ENCODE measurements around the gene CPTP.
"Not testable (repeated sequence)": the region's sequence is repeated elsewhere in the genome, so short reads cannot be mapped to it uniquely, and the experiment has no call there.

The CPTP gene

DNA sequence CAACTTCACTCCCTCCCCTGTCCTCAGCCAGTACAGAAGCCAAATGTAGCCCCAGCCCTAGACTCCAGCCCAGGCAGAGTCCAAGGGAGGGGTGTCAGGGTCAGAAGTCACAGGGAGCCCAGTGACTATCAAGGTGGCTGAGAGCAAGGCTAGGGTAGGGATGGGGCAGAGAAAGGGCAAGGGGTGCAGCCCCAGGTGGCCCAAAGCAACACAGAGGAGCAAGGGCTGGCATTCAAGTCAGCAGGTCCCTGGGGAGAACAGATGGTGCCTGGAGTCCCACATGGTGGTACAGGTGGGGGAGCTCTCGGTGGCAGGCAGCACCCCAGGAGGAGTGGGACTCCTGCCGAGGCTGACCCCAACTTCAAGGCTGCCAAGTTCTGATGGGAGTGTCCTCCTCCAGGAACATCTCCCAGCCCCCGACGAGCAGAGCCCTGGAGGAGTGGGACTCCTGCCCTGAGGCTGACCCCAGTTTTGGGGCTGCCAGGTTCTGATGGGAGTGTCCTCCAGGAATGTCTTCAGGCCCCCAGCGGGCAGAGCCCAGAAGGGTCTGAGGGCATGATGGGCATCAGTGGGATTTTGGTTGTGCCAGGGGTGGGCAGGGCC, 28.3 kb downstream of the CPTP start:
- no peak for DNase-seq

DNA sequence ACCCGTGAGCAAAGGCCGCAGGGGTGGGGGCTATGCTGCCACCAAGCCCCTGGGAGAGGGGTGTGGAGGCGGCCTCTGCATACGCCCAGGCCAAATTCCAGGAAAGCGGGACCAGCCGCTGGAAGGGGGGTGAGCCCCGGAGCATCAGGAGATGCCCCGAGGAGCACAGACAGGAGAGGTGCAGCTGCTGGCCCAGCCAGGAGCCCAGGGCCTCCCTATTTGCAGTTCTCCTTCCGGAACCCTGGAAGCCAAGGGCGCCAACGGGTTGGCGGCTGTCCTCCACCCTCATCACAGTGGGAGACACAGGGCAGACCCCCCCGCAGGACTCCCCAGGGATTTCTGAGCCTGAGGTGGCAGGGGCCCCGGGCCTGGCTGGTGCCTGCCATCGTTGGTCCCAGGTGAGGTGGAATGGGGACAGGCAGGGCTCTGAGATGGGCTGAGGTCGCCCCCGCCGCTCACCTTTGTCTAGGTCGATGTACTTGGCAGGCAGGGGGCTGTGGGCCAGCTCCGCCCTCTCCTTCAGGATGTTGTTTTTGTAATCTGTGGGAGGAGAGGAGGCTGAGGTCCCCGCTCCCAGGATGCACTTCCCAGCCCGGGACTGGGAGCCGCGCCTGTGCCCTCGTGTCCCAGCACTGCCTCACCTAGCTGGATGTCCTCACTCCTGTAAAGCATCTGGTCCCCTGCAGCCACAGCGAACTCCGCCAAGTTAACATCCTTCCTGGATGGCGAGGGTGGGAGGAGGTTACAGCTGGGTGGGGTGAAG, 29.0 kb downstream of the CPTP start:
- no peak for DNase-seq

GRCh38 chr1:1354271-1355247, 30.0 kb downstream of the CPTP start:
- DNase-seq, result no peak

- DNase-seq, result no peak
These were observed 30.8 kb downstream of the CPTP start for GRCh38 chr1:1355416-1355815.

GRCh38 chr1:1356166-1356795, 31.7 kb downstream of the CPTP start:
- DNase-seq, result no peak

GRCh38 chr1:1356796-1357401, 32.3 kb downstream of the CPTP start:
- DNase-seq, result no peak

- DNase-seq, result no peak
These were observed 33.4 kb downstream of the CPTP start for GRCh38 chr1:1357871-1358432.

- no peak for DNase-seq
These were observed 34.0 kb downstream of the CPTP start, which contains the start of gene MXRA8 for GRCh38 chr1:1358433-1359271. Gene MXRA8 (minus strand): TSS chr1:1358555. CDS start chr1:1358504, 51 bp downstream.

GRCh38 chr1:1359308-1359663, 34.7 kb downstream of the CPTP start:
- DNase-seq, result no peak

- no peak for DNase-seq
These were observed 35.3 kb downstream of the CPTP start for GRCh38 chr1:1359664-1360468.

DNA sequence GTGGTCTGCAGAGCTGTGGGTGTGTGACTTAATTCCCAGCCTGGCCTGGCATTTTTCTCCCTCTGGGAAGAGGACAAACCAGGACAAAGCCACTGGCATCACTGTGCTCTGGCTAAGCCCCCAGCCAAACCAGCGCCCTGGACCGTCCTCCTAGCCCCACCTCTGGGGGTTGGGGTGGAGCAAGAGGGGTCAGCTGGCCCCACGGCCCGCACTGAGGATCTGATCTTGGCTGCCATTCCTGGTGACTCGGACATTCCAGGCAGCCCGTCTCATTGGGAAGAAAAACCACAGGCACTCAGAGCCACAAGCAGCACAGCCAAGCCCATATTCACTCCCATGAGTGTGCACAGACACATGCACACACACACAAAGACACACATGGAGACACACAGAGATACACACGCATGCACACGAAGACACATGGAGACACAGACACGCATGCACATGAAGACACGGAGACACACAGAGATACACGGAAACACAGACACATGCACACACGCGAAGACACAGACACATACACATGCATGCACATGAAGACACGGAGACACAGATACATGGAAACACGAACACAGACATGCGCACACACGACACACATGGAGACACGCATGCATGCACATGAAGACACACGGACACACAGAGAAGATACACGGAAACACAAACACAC, 36.0 kb downstream of the CPTP start:
- no peak for DNase-seq

DNA sequence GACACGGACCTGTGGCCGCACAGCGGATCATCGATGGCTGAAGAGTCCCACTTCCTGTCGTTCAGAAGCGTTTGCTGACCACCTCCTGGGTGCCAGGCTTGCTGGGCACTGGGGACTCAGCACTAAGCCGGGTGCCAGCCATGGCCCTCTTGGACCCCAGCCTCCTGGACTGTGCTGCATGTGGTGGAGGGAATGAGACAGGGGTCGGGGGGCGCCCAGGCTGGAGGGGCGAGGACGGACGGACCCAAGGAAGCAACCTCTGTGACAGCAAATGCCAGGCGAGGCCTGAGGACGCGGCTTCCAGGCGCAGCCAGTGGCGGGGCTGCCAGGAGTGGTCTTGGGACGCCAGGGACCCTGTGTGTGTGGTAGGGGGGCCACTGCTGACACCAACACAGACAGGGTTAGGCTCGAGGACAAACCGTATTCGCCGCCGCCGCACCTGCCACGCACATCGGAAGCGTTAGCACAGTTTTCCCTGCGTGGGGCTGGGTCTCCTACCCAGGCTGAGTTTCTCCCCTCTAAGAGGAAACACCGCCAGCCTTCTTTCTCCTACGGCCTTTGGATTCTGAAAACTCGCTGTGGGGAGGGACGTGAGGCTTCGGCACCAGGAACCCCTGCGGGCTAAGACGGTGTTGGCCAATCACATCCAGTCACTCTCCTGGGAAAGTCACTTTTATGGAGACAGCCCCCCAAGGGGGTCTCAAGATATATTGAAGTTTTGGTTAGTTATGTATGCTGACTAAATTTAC, 36.8 kb downstream of the CPTP start:
- no peak for DNase-seq

DNA sequence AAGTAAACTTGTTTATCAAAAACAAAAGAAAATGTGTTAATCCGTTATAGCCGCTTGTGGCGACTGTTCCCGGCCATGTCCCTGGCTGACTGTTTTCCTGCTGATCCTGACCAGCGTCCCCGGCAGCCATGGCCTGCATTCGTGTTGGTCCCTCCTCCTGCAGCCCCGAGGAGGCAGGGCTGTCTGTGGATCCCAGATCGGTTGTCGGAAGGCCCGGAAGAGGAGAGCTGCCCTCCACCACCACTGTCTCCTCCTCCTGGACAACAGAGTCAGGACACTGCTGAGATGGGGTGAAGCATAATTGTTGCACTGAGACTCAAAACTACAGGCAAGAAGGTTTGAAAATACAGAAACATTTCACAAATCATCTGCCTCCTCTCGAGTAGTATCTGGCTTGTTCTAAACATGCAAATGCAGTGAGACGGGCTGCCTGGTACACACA, 37.4 kb downstream of the CPTP start:
- DNase-seq, result no peak

- no peak for DNase-seq
These were observed 39.7 kb downstream of the CPTP start for GRCh38 chr1:1364266-1364665.

DNA sequence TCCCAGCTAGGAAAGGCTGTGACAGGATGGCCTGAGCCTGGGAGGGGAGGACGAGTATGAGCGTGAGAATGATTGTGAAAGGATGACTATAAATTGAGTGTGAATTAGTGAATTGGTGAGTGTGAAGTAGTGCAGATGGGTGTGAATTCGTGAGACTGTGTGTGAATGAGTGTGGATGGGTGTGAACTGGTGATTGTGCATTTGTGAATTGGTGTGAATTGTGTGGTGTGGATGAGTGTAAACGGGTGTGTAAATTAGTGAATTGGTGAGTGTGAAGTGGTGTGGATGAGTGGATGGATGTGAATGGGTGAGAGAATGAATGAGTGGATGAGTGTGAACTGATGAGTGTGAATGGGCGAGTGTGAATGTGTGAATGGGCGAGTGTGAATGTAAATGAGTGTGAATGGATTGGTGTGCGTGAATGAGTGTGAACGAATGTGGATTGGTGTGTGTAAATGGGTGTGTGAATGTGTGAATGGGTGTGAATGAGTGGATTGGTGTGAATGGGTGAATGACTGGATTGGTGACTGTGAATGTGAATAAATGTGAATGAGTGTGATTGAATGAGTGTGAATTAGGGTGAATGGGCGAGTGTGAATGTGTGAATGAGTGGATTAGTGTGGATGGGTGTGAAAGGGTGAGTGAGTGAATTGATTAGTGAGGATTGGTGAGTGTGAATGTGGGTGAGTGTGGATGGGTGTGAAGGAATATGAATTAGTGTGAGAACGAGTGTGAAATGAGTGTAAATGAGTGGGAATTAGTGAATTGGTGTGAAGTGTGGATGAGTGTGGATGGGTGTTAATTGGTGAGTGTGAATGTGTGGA, 41.5 kb downstream of the CPTP start:
- no peak for DNase-seq

- DNase-seq, result no peak
These were observed 42.1 kb downstream of the CPTP start for GRCh38 chr1:1366699-1367066.

- no peak for DNase-seq
These were observed 42.7 kb downstream of the CPTP start for GRCh38 chr1:1367315-1367714.

- not testable (repeated sequence) for DNase-seq
These were observed 45.5 kb downstream of the CPTP start for GRCh38 chr1:1370094-1370493.
